K562 (cell line): ENCODE measurements around the gene WFDC1. TPM values are rescaled to one million over a fixed set of nuclear protein-coding genes. Genes with fewer than 3 reads are reported as not detected.

ENCODE experiments used
- ATAC-seq: fragments of 200-7000 bp; cut with Tn5 transposase; 3 replicates; pipeline ENCODE4 v1.9.1; 2020; ENCODE audit warnings: moderate library complexity
- BruUV-seq: library from RNA; stranded (reverse); fragments of 400-500 nt; replicated peaks from 2 replicates; lab custom pipeline; 2021; lab: Mats Ljungman, UMichigan
- CTCF ChIA-PET: fragments of 300-600 bp; formaldehyde crosslinking; extraction: SDS; loops from one replicate; lab custom pipeline; 2021; ENCODE audit warnings: low intra/inter-chr PET ratio; lab: Yijun Ruan, JAX
- POLR2A ChIA-PET: fragments of 300-600, 350-650 bp; sonication (Branson Sonifier 250); formaldehyde crosslinking; extraction: SDS; loops from one replicate; lab custom pipeline; 2021; ENCODE audit warnings: antibody characterized with exemption, inconsistent platforms; lab: Yijun Ruan, JAX
- DNase-seq, 4 experiments: peaks; one replicate each; pipeline versions ENCODE4 v3.0.0 to v3.0.0-alpha.2; 2011 to 2018; ENCODE audit warnings: low spot score in 3 of 4, mixed read lengths in 3 of 4; ENCODE audit errors: extremely low read depth in 1 of 4
- FAIRE-seq: peaks from 2 replicates; lab custom pipeline; 2011; peaks lifted over from hg19 to GRCh38; lab: Jason Lieb, UNC
- H2AFZ ChIP-seq: 2 replicates; pipeline ENCODE4 v1.6.0; 2011; ENCODE audit warnings: low read depth, low read length, control low read depth, inconsistent platforms
- H3K27ac ChIP-seq: fragments of 200-600 bp; 3 replicates; pipeline ENCODE4 v1.8.0; 2011; ENCODE audit warnings: low read depth, mild to moderate bottlenecking, control low read depth, inconsistent platforms, low read length, moderate library complexity, mixed read lengths; ENCODE audit errors: extremely low read depth
- H3K27me3 ChIP-seq, 2 experiments: fragments of 300-600 bp in 1 of 2; 2 replicates in 1 of 2; 3 replicates in 1 of 2; pipeline versions ENCODE4 v1.6.0 to v1.8.0; 2011; ENCODE audit warnings: inconsistent platforms in 2 of 2, low read length in 2 of 2, mild to moderate bottlenecking in 1 of 2, mixed read lengths in 1 of 2, moderate library complexity in 1 of 2; ENCODE audit not compliant: control insufficient read depth in 2 of 2, insufficient read depth in 2 of 2
- H3K36me3 ChIP-seq: fragments of 300-600 bp; 3 replicates; pipeline ENCODE4 v1.8.0; 2011; ENCODE audit warnings: mild to moderate bottlenecking, low read length, inconsistent platforms; ENCODE audit not compliant: control insufficient read depth, insufficient read depth
- H3K4me1 ChIP-seq, 2 experiments: fragments of 200-600 bp in 1 of 2; replicated peaks in 1 of 2; 2 replicates in 1 of 2; 3 replicates in 1 of 2; pipeline versions ENCODE4 v1.5.1 to v1.8.0; 2011; ENCODE audit warnings: inconsistent platforms in 2 of 2, low read length in 2 of 2, mild to moderate bottlenecking in 1 of 2, mixed read lengths in 1 of 2, moderate library complexity in 1 of 2; ENCODE audit not compliant: control insufficient read depth in 2 of 2, insufficient read depth in 2 of 2
- H3K4me2 ChIP-seq: 2 replicates; pipeline ENCODE4 v1.6.1; 2011; ENCODE audit warnings: low read length, control low read depth, inconsistent platforms, mixed read lengths; ENCODE audit not compliant: insufficient read depth
- H3K4me3 ChIP-seq: fragments of 200-600 bp; sonication (generic), shearing (Covaris generic); 2 replicates; pipeline ENCODE4 v1.5.1; 2016; ENCODE audit warnings: control low read depth, inconsistent platforms
- H3K79me2 ChIP-seq: fragments of 200-600 bp; 3 replicates; pipeline ENCODE4 v1.8.0; 2011; ENCODE audit warnings: low read length, inconsistent platforms; ENCODE audit not compliant: control insufficient read depth, insufficient read depth
- H3K9ac ChIP-seq, 2 experiments: 2 replicates each; pipeline versions ENCODE4 v1.6.0 to v1.6.1; 2011; ENCODE audit warnings: low read depth in 2 of 2, low read length in 2 of 2, control low read depth in 1 of 2, inconsistent platforms in 1 of 2, mild to moderate bottlenecking in 1 of 2, mixed read lengths in 1 of 2; ENCODE audit not compliant: insufficient read depth in 1 of 2
- H3K9me1 ChIP-seq: one replicate; pipeline ENCODE4 v1.6.0; 2011; ENCODE audit warnings: inconsistent platforms, mild to moderate bottlenecking, low read length, moderate library complexity; ENCODE audit not compliant: control insufficient read depth, insufficient read depth
- H3K9me3 ChIP-seq: replicated peaks from 2 replicates; pipeline ENCODE4 v1.5.1; 2011; ENCODE audit warnings: low read depth, low read length, inconsistent platforms; ENCODE audit not compliant: control insufficient read depth, insufficient read depth
- H4K20me1 ChIP-seq: replicated peaks from 2 replicates; pipeline ENCODE4 v1.6.1; 2011; ENCODE audit warnings: low read length, inconsistent platforms, mixed read lengths; ENCODE audit not compliant: control insufficient read depth, insufficient read depth
- CCNT2 ChIP-seq: IDR thresholded peaks from 2 replicates; pipeline ENCODE4 v1.6.1; 2011; ENCODE audit warnings: borderline replicate concordance, low read depth, mild to moderate bottlenecking, moderate library complexity, mixed read lengths, low read length; ENCODE audit not compliant: insufficient read length; ENCODE audit errors: extremely low read depth
- ELF1 ChIP-seq: fragments of 200-800 bp; sonication (Bioruptor generic); IDR thresholded peaks from 2 replicates; pipeline ENCODE4 v1.6.1; 2016; ENCODE audit warnings: missing genetic modification characterization, missing compliant biosample characterization
- TAF15 ChIP-seq: fragments of 200-400 bp; formaldehyde crosslinking; IDR thresholded peaks from 2 replicates; pipeline ENCODE4 v1.6.1; 2017; ENCODE audit warnings: mild to moderate bottlenecking, low read depth, low read length, moderate library complexity
- TEAD4 ChIP-seq, 2 experiments: sonication (generic) in 1 of 2; formaldehyde crosslinking in 1 of 2; IDR thresholded peaks; 2 replicates each; pipeline versions ENCODE4 v1.6.1 to v1.8.0; 2012 to 2022; ENCODE audit warnings: borderline replicate concordance in 1 of 2, inconsistent platforms in 1 of 2, low read length in 1 of 2, mild to moderate bottlenecking in 1 of 2, missing genetic modification reagents in 1 of 2
- TOE1 ChIP-seq, 2 experiments: fragments of 450-650 bp in 1 of 2; sonication (generic) in 1 of 2; formaldehyde crosslinking in 1 of 2; IDR thresholded peaks; 2 replicates each; pipeline versions ENCODE4 v1.7.1 to v1.8.0; 2016 to 2022; ENCODE audit warnings: borderline replicate concordance in 2 of 2, mild to moderate bottlenecking in 2 of 2, antibody characterized with exemption in 1 of 2, inconsistent platforms in 1 of 2, low read depth in 1 of 2, missing genetic modification reagents in 1 of 2, moderate library complexity in 1 of 2
- XRCC5 ChIP-seq: fragments of 200-400 bp; formaldehyde crosslinking; IDR thresholded peaks from 2 replicates; pipeline ENCODE4 v1.6.1; 2017; ENCODE audit warnings: low read depth, mild to moderate bottlenecking, low read length
- ZNF239 ChIP-seq: fragments of 250-450 bp; sonication (Bioruptor Pico); IDR thresholded peaks from 2 replicates; pipeline ENCODE4 v1.4.0; 2020; ENCODE audit warnings: mild to moderate bottlenecking
- ZNF830 ChIP-seq: fragments of 250-450 bp; sonication (Bioruptor Pico); IDR thresholded peaks from 2 replicates; pipeline ENCODE4 v1.5.0; 2021; ENCODE audit warnings: mild to moderate bottlenecking
- WGBS: fragments of 100-300 bp; shearing (Covaris generic); methylation state at CpG from one replicate; pipeline ENCODE4 v1.1.6; 2016; ENCODE audit warnings: low coverage, mixed read lengths; ENCODE audit not compliant: insufficient coverage; ENCODE audit errors: missing lambda C conversion rate; 5-methylcytosine and 5-hydroxymethylcytosine counted together
- in situ Hi-C: fragments of 300-500 bp; cut with MboI; formaldehyde crosslinking; loops from 4 replicates; pipeline ENCODE4 v1.15.0; 2018; ENCODE audit warnings: inconsistent platforms, mixed read lengths
- intact Hi-C: fragments of 100-400 bp; cut with micrococcal nuclease; formaldehyde crosslinking; loops from 2 replicates; pipeline ENCODE4 v1.14.2; 2022
- polyA plus RNA-seq, 8 experiments: library from polyadenylated mRNA; depleted of rRNA in 4 of 8; stranded (reverse) in 5 of 8; unstranded in 3 of 8; fragments of >200 nt; fragmentation: Nextera tagmentation in 2 of 8; fragmentation: Illumina TruSeq in 1 of 8; extraction: Ambion mirVana in 2 of 8; extraction: Trizol in 1 of 8; gene quantifications; 2 replicates each; pipeline versions ENCODE4 v1.2.1 to v1.2.3, GENCODE V29; 2011 to 2014; ENCODE audit warnings: inconsistent platforms in 1 of 8, missing spikeins in 1 of 8
- total RNA-seq, 7 experiments: library from RNA; depleted of rRNA in 6 of 7; stranded (reverse); fragments of >200 nt in 6 of 7; fragmentation: Illumina TruSeq in 2 of 7; extraction: Trizol in 2 of 7; gene quantifications; 2 replicates each; pipeline versions ENCODE4 v1.2.1 to v1.2.3, GENCODE V29; 2011 to 2021; ENCODE audit warnings: low replicate concordance in 1 of 7
- TF ChIP-seq, protein P1 (sequence below): fragments of 450-650 bp; IDR thresholded peaks from 2 replicates; pipeline ENCODE4 v1.6.1; 2016; ENCODE audit warnings: missing biosample characterization, missing genetic modification characterization
- TF ChIP-seq, protein P2 (sequence below): fragments of 250-450 bp; sonication (Bioruptor Pico); IDR thresholded peaks from 2 replicates; pipeline ENCODE4 v1.9.0; 2021; ENCODE audit warnings: mild to moderate bottlenecking
- TF ChIP-seq, protein P3 (sequence below): sonication (generic); formaldehyde crosslinking; IDR thresholded peaks from 2 replicates; pipeline ENCODE4 v1.9.0; 2022; ENCODE audit warnings: mild to moderate bottlenecking, missing genetic modification reagents

The WFDC1 gene
- total and polyA plus RNA-seq, 9 of the 15 experiments (the other 6 are each of a cell fraction or from before 2014, with no cell fraction given), result not detected

DNA sequence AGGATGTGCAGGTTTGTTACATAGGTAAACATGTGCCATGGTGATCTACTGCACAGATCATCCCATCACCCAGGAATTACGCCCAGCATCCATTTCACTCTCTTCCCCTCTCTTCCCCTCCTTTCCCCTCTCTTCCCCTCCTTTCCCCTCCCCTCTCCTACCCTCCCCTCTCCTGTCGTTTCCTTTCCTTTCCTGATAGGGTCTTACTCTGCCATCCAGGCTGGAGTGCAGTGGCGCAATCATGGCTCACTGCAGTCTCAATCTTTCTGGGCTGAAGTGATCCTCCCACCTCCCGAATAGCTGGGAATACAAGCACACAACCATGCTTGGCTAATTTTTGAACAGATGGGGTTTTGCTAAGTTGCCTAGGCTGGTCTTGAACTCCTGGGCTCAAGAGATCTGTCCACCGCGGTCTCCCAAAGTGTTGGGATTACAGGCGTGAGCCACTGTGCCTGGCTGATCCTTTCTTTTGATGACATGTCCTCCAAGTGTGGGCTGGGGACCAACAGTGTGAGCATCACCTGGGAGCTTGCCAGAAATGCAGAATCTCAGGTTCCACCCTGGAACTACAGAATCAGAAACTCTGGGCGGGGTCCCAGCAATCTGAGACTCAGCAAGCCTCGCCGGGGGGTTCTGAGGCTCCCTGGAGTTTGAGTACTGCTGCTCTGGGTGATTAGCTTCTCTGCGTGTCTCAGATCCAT is 84.5 kb downstream of the WFDC1 start:
- no peaks in the 10 kb centered on the region for H3K4me1 ChIP-seq
- 4% methylated on average over 10 of the region's 11 CpGs for WGBS
- ChIA-PET CTCF (no interaction called here), POLR2A (no interaction called here)
- peaks cover 5% of the 10 kb centered on the region; the same call in 1 of the 2 replicates for H4K20me1 ChIP-seq
- in situ Hi-C loops, result no loop called here
- H3K4me2 ChIP-seq, result no peak overlapping the region
- H3K9me1 ChIP-seq, result no peaks in the 10 kb centered on the region
- H3K36me3 ChIP-seq, result no peaks in the 10 kb centered on the region
- FAIRE-seq (no peak), DNase-seq (no peak), ATAC-seq (no peak)
- no peak overlapping the region for H3K27ac ChIP-seq
- intact Hi-C loops, result no loop called here
- no peaks in the 10 kb centered on the region for H3K9me3 ChIP-seq
- H3K27me3 ChIP-seq, result peaks cover 43 to 74% of the 10 kb centered on the region in 2 experiments
- H3K9ac ChIP-seq, result no peak overlapping the region
- BruUV-seq, result no TSS peak
- no peak overlapping the region for H2AFZ ChIP-seq
- no peak overlapping the region for H3K4me3 ChIP-seq
- H3K79me2 ChIP-seq, result no peaks in the 10 kb centered on the region
- TF ChIP-seq TEAD4 (IDR thresholded peaks at IDR 0.05; ENCODE audit: low read length) (no peak), TEAD4 (CRISPR knock-in tag; IDR thresholded peaks at IDR 0.05; ENCODE audit: borderline replicate concordance) (no peak), TAF15 (no peak), ZNF239 (CRISPR knock-in tag) (no peak), ELF1 (tag) (no peak), TOE1 (IDR thresholded peaks at IDR 0.05; ENCODE audit: borderline replicate concordance) (no peak), TOE1 (CRISPR knock-in tag; IDR thresholded peaks at IDR 0.05; ENCODE audit: borderline replicate concordance, low read depth) (no peak), ZNF830 (no peak), XRCC5 (no peak), CCNT2 (no peak)
- TF ChIP-seq, protein P1, sequence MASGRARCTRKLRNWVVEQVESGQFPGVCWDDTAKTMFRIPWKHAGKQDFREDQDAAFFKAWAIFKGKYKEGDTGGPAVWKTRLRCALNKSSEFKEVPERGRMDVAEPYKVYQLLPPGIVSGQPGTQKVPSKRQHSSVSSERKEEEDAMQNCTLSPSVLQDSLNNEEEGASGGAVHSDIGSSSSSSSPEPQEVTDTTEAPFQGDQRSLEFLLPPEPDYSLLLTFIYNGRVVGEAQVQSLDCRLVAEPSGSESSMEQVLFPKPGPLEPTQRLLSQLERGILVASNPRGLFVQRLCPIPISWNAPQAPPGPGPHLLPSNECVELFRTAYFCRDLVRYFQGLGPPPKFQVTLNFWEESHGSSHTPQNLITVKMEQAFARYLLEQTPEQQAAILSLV (tag), result no peak
- TF ChIP-seq, protein P2, sequence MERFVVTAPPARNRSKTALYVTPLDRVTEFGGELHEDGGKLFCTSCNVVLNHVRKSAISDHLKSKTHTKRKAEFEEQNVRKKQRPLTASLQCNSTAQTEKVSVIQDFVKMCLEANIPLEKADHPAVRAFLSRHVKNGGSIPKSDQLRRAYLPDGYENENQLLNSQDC (CRISPR knock-in tag), result no peak
- TF ChIP-seq, protein P3, sequence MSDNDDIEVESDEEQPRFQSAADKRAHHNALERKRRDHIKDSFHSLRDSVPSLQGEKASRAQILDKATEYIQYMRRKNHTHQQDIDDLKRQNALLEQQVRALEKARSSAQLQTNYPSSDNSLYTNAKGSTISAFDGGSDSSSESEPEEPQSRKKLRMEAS (CRISPR knock-in tag), result no peak
